DOHH2 (cell line): Measurements from ENCODE around the gene KRT5.

Experiments
- CTCF ChIP-seq: fragments of 200-600 bp; sonication (generic); IDR thresholded peaks from one replicate; pipeline ENCODE4 v1.5.1; 2014; ENCODE audit warnings: antibody characterized with exemption, mild to moderate bottlenecking, low read depth, low read length; ENCODE audit not compliant: poor library complexity, severe bottlenecking
- EZH2phosphoT487 ChIP-seq: fragments of 200-600 bp; sonication (generic); IDR thresholded peaks from 2 replicates; pipeline ENCODE4 v1.6.1; 2017; ENCODE audit warnings: borderline replicate concordance, mild to moderate bottlenecking, antibody characterized with exemption, low read length, moderate library complexity, mixed read lengths

GRCh38 chr12:52555577-52555976, 35.4 kb upstream of the KRT5 start:
- TF ChIP-seq CTCF (no peak), EZH2phosphoT487 (no peak)
